Lower lobe of right lung (tissue), 2 donors: ENCODE measurements around the gene FIG4. TPM values are rescaled to one million over a fixed set of nuclear protein-coding genes. Genes with fewer than 3 reads are reported as not detected.
"Not testable (repeated sequence)": the region's sequence is repeated elsewhere in the genome, so short reads cannot be mapped to it uniquely, and the experiment has no call there.

Experiments used
- ATAC-seq, 2 donors: fragments of 200-7000 bp; cut with Tn5 transposase; one replicate each; pipeline ENCODE4 v1.9.1; 2020 to 2022; ENCODE audit warnings: mild to moderate bottlenecking in 2 of 2, moderate library complexity in 2 of 2
- DNase-seq: peaks from one replicate; pipeline ENCODE4 v3.0.0-alpha.2; 2020
- H3K27ac ChIP-seq: fragments of 200-600 bp; one replicate; pipeline ENCODE4 v1.8.0; 2022
- H3K27me3 ChIP-seq: fragments of 200-600 bp; one replicate; pipeline ENCODE4 v1.8.0; 2022; ENCODE audit warnings: low read depth
- H3K36me3 ChIP-seq: fragments of 200-600 bp; one replicate; pipeline ENCODE4 v1.8.0; 2022; ENCODE audit warnings: mild to moderate bottlenecking
- H3K4me1 ChIP-seq: fragments of 200-600 bp; one replicate; pipeline ENCODE4 v1.8.0; 2022
- H3K4me3 ChIP-seq: fragments of 200-600 bp; one replicate; pipeline ENCODE4 v1.8.0; 2022; ENCODE audit warnings: mild to moderate bottlenecking
- H3K9me3 ChIP-seq: fragments of 200-600 bp; one replicate; pipeline ENCODE4 v1.8.0; 2022
- CTCF ChIP-seq: fragments of 200-600 bp; IDR thresholded peaks from one replicate; pipeline ENCODE4 v1.8.0; 2022; ENCODE audit warnings: antibody characterized with exemption, mild to moderate bottlenecking
- intact Hi-C: fragments of 100-400 bp; cut with DNase I; formaldehyde crosslinking; loops from one replicate; pipeline ENCODE4 v1.11.0; 2022
- total RNA-seq: library from RNA; stranded (reverse); fragmentation: NEBNext Ultra II Directional; extraction: Animal tissue kit (Norgen Biotek cat#: 25700); gene quantifications from one replicate; pipeline ENCODE4 v1.2.1, GENCODE V29; 2021
- donor health status: DM: no; HTN: yes; CAD: no; lungs with severe emphysema.

FIG4 gene
- total RNA-seq, 1 donor from 2014 or later = 44.5 TPM

- TF ChIP-seq CTCF = no peak
- Histone ChIP-seq H3K9me3 (no peaks in the 10 kb centered on the region), H3K4me3 (no peak overlapping the region), H3K4me1 (peaks cover 33% of the 10 kb centered on the region), H3K36me3 (no peaks in the 10 kb centered on the region), H3K27ac (no peak overlapping the region), H3K27me3 (no peaks in the 10 kb centered on the region)
- no peak for DNase-seq
- intact Hi-C loops = loop anchor here (10.0 kb wide), 2 partner anchors 352 to 682 kb away; no protein-coding TSS in a partner anchor
- ATAC-seq = peak; percentile 47 to 57
Observed at GRCh38 chr6:109702791-109703190, 11.7 kb downstream of the FIG4 start.

- intact Hi-C loops = loop anchor here (10.0 kb wide), 2 partner anchors 350 to 680 kb away; no protein-coding TSS in a partner anchor
Observed at GRCh38 chr6:109705258-109705657, 14.2 kb downstream of the FIG4 start.

GRCh38 chr6:109706513-109706912 lies 15.4 kb downstream of the FIG4 start:
- Histone ChIP-seq H3K36me3 (no peaks in the 10 kb centered on the region), H3K4me1 (peaks cover 27% of the 10 kb centered on the region), H3K27me3 (no peaks in the 10 kb centered on the region), H3K4me3 (no peak overlapping the region), H3K9me3 (no peaks in the 10 kb centered on the region), H3K27ac (no peak overlapping the region)
- ATAC-seq (no peak), DNase-seq (no peak)
- TF ChIP-seq CTCF = no peak
- intact Hi-C loops = loop anchor here (10.0 kb wide), 2 partner anchors 348 to 678 kb away; no protein-coding TSS in a partner anchor

More at GRCh38 chr6:109705258-109705657, 14.2 kb downstream of the FIG4 start:
- no peaks in the 10 kb centered on the region for H3K27me3 ChIP-seq
- H3K36me3 ChIP-seq = no peaks in the 10 kb centered on the region
- no peak overlapping the region for H3K27ac ChIP-seq
- H3K9me3 ChIP-seq = no peaks in the 10 kb centered on the region
- DNase-seq = peak; percentile 78
- peak; percentile 92 to 96 for ATAC-seq
- H3K4me1 ChIP-seq = peaks cover 33% of the 10 kb centered on the region
- TF ChIP-seq CTCF = peak; percentile 96
- no peak overlapping the region for H3K4me3 ChIP-seq

GRCh38 chr6:109708099-109708498 lies 17.0 kb downstream of the FIG4 start:
- not testable (repeated sequence) for H3K4me3 ChIP-seq, H3K27me3 ChIP-seq

GRCh38 chr6:109713097-109713496 lies 22.0 kb downstream of the FIG4 start:
- Histone ChIP-seq H3K4me1 (no peaks in the 10 kb centered on the region), H3K4me3 (no peak overlapping the region), H3K9me3 (no peaks in the 10 kb centered on the region), H3K36me3 (peaks cover 18% of the 10 kb centered on the region), H3K27ac (no peak overlapping the region), H3K27me3 (no peaks in the 10 kb centered on the region)
- intact Hi-C loops = no loop called here
- ATAC-seq (peak in 1 of 2 donors; percentile 15), DNase-seq (no peak)
- no peak for TF ChIP-seq CTCF

More at GRCh38 chr6:109708099-109708498, 17.0 kb downstream of the FIG4 start:
- peaks cover 21% of the 10 kb centered on the region for H3K4me1 ChIP-seq
- intact Hi-C loops = loop anchor here (10.0 kb wide), 2 partner anchors 347 to 677 kb away; no protein-coding TSS in a partner anchor
- H3K9me3 ChIP-seq, H3K36me3 ChIP-seq, ATAC-seq, DNase-seq, H3K27ac ChIP-seq: not testable (repeated sequence)

DNA sequence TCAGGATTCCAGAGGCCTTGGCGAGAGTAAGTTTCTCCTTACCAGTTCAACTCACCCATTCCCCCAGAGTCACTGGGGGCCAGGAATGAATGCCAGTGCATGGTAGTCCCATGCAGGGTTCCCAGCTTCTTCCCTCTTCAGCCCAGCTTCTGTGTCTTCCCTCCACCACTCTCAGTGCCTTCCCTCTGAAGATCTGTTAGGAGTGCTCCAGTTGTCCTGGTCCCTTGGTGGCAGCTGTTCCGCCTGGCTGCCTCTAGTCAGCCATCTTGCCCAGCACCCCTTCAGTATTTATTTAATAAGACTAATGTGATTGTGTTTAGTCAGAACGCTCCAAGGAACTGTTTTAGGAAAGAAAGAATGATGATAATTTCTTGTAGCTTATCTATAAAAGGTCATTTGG lies 23.1 kb downstream of the FIG4 start:
- ATAC-seq (no peak), DNase-seq (no peak)
- intact Hi-C loops = no loop called here
- Histone ChIP-seq H3K27ac (no peak overlapping the region), H3K4me1 (no peaks in the 10 kb centered on the region), H3K9me3 (no peaks in the 10 kb centered on the region), H3K36me3 (peaks cover 22% of the 10 kb centered on the region), H3K27me3 (no peaks in the 10 kb centered on the region), H3K4me3 (no peak overlapping the region)
- TF ChIP-seq CTCF = no peak
